ENCODE measurements around the gene CYBB.

GRCh38 chrX:37755025-37755424 lies 24.8 kb upstream of the CYBB start:
- no peak for TF ChIP-seq EZH2 (IDR thresholded peaks at IDR 0.05; ENCODE audit: borderline replicate concordance)
- TF ChIP-seq CTCF (IDR thresholded peaks at IDR 0.05; ENCODE audit: poor library complexity) = no peak
- TF ChIP-seq EZH2phosphoT487 (IDR thresholded peaks at IDR 0.05; ENCODE audit: low read depth, severe bottlenecking, unreplicated experiment) = no peak

All from hepatocyte (in vitro differentiated cells).